PC-9 (cell line): ENCODE results near the gene NFE2L3. TPM values are rescaled to one million over a fixed set of nuclear protein-coding genes. Genes with fewer than 3 reads are reported as not detected.
A peak's percentile ranks its signal among the peaks of the same experiment; 100 is the strongest.
"Not testable (repeated sequence)": the region's sequence is repeated elsewhere in the genome, so short reads cannot be mapped to it uniquely, and the experiment has no call there.

Experiments used
- BruUV-seq: library from RNA; stranded (reverse); fragments of 400-500 nt; replicated peaks from 2 replicates; lab custom pipeline; 2021; lab: Mats Ljungman, UMichigan
- CTCF ChIA-PET: fragments of 300-600 bp; sonication (Branson Sonifier 250); formaldehyde crosslinking; loops from one replicate; lab custom pipeline; 2022; ENCODE audit warnings: antibody characterized with exemption; lab: Charles Lee
- POLR2A ChIA-PET: fragments of 300-600 bp; sonication (Branson Sonifier 250); formaldehyde crosslinking; loops from one replicate; lab custom pipeline; 2022; ENCODE audit warnings: antibody characterized with exemption; ENCODE audit not compliant: unreplicated experiment; lab: Charles Lee
- DNase-seq, 2 experiments: peaks; one replicate each; pipeline versions ENCODE4 v3.0.0 to v3.0.0-alpha.2; 2015 to 2022; ENCODE audit warnings: mixed read lengths in 1 of 2
- H2AFZ ChIP-seq: fragments of 200-600 bp; sonication (generic); 2 replicates; pipeline ENCODE4 v1.8.1; 2017; ENCODE audit warnings: antibody characterized with exemption
- H3F3A ChIP-seq: fragments of 200-600 bp; sonication (generic); 2 replicates; pipeline ENCODE4 v1.8.1; 2017; ENCODE audit warnings: antibody characterized with exemption, mild to moderate bottlenecking, low read depth; ENCODE audit not compliant: insufficient read depth
- H3K27ac ChIP-seq: fragments of 200-600 bp; sonication (generic); 2 replicates; pipeline ENCODE4 v1.6.1; 2016; ENCODE audit warnings: mixed run types
- H3K27me3 ChIP-seq: fragments of 200-600 bp; sonication (generic); 2 replicates; pipeline ENCODE4 v1.6.1; 2016; ENCODE audit warnings: low read depth, mixed run types; ENCODE audit not compliant: insufficient read depth
- H3K36me3 ChIP-seq: fragments of 200-600 bp; sonication (generic); 2 replicates; pipeline ENCODE4 v1.6.1; 2016; ENCODE audit warnings: low read depth, mixed run types
- H3K4me1 ChIP-seq: fragments of 200-600 bp; sonication (generic); replicated peaks from 2 replicates; pipeline ENCODE4 v1.6.1; 2016; ENCODE audit warnings: mixed run types; ENCODE audit not compliant: insufficient read depth
- H3K4me2 ChIP-seq: fragments of 200-600 bp; sonication (generic); 2 replicates; pipeline ENCODE4 v1.6.1; 2017; ENCODE audit warnings: mixed run types
- H3K4me3 ChIP-seq: fragments of 200-600 bp; sonication (generic); 2 replicates; pipeline ENCODE4 v1.6.1; 2016; ENCODE audit warnings: mixed run types
- H3K79me2 ChIP-seq: fragments of 200-600 bp; sonication (generic); 2 replicates; pipeline ENCODE4 v1.6.1; 2017; ENCODE audit warnings: low read depth, mixed run types
- H3K9me2 ChIP-seq: fragments of 200-600 bp; sonication (generic); 2 replicates; pipeline ENCODE4 v1.8.1; 2017; ENCODE audit warnings: mild to moderate bottlenecking; ENCODE audit not compliant: insufficient read depth
- H3K9me3 ChIP-seq: fragments of 200-600 bp; sonication (generic); 2 replicates; pipeline ENCODE4 v1.8.1; 2016; ENCODE audit warnings: low read depth; ENCODE audit not compliant: insufficient read depth
- H4K20me1 ChIP-seq: fragments of 200-600 bp; sonication (generic); 2 replicates; pipeline ENCODE4 v1.8.1; 2017; ENCODE audit not compliant: insufficient read depth
- EZH2 ChIP-seq: fragments of 200-600 bp; sonication (generic); IDR thresholded peaks from 2 replicates; pipeline ENCODE4 v1.8.0; 2017; ENCODE audit warnings: antibody characterized with exemption, low read depth
- intact Hi-C: fragments of 100-400 bp; cut with micrococcal nuclease; formaldehyde crosslinking; loops from one replicate; pipeline ENCODE4 v1.10.0; 2022; ENCODE audit not compliant: unreplicated experiment
- total RNA-seq: library from RNA; stranded (reverse); gene quantifications from 2 replicates; pipeline ENCODE4 v1.2.3, GENCODE V29; 2021
- TF ChIP-seq, protein P1 (sequence below): fragments of 200-600 bp; sonication (generic); conservative IDR thresholded peaks from 2 replicates; pipeline ENCODE4 v1.6.1; 2017; ENCODE audit warnings: mixed run types, antibody characterized with exemption, mild to moderate bottlenecking, moderate library complexity

Gene NFE2L3
- total RNA-seq, 1 experiment from 2014 or later, result 49.1 TPM

DNA sequence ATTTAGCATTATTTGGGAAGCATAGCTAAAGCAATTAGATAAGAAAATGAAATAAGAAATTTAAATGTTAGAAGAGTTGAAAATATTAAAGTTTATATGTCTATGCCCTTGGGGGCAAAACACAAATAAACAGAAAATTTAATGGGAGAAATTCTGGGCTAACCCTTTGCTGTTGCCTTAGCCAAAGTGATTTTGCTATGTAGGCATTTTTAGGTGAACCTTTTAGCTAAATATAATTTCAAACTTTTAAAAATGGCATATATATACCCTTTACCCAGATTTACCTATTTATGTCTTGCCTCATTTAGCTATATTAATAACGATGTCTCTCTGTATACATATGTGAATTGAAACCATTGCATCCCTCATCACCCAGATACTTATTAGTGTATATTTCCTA lies 20.1 kb downstream of the NFE2L3 start:
- Histone ChIP-seq H3K27ac (no peak overlapping the region), H3K4me2 (no peak overlapping the region), H3K9me2 (no peaks in the 10 kb centered on the region), H3K4me1 (peaks cover 41% of the 10 kb centered on the region), H3K27me3 (no peaks in the 10 kb centered on the region), H4K20me1 (no peaks in the 10 kb centered on the region), H3K79me2 (peaks cover 85% of the 10 kb centered on the region), H3K36me3 (peaks cover 47% of the 10 kb centered on the region), H3K9me3 (peaks cover 11% of the 10 kb centered on the region; the same call in 1 of the 2 replicates), H2AFZ (no peak overlapping the region), H3F3A (peaks cover 23% of the 10 kb centered on the region), H3K4me3 (no peak overlapping the region)
- TF ChIP-seq EZH2, result no peak
- TF ChIP-seq, protein P1, sequence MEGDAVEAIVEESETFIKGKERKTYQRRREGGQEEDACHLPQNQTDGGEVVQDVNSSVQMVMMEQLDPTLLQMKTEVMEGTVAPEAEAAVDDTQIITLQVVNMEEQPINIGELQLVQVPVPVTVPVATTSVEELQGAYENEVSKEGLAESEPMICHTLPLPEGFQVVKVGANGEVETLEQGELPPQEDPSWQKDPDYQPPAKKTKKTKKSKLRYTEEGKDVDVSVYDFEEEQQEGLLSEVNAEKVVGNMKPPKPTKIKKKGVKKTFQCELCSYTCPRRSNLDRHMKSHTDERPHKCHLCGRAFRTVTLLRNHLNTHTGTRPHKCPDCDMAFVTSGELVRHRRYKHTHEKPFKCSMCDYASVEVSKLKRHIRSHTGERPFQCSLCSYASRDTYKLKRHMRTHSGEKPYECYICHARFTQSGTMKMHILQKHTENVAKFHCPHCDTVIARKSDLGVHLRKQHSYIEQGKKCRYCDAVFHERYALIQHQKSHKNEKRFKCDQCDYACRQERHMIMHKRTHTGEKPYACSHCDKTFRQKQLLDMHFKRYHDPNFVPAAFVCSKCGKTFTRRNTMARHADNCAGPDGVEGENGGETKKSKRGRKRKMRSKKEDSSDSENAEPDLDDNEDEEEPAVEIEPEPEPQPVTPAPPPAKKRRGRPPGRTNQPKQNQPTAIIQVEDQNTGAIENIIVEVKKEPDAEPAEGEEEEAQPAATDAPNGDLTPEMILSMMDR, result no peak
- no peak for DNase-seq
- intact Hi-C loops, result no loop called here
- BruUV-seq, result no TSS peak
- CTCF ChIA-PET, result interaction anchor here (0.6 kb wide), 1 partner anchor 171 kb away, joined by 9 read pairs; no protein-coding TSS in a partner anchor
- POLR2A ChIA-PET, result interaction anchor here (0.7 kb wide), 1 partner anchor 10 kb away, joined by 7 read pairs; no protein-coding TSS in a partner anchor

DNA sequence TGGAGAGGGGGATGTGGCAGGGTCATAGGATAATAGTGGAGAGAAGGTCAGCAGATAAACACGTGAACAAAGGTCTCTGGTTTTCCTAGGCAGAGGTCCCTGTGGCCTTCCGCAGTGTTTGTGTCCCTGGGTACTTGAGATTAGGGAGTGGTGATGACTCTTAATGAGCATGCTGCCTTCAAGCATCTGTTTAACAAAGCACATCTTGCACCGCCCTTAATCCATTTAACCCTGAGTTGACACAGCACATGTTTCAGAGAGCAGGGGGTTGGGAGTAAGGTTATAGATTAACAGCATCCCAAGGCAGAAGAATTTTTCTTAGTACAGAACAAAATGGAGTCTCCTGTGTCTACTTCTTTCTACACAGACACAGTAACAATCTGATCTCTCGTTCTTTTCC lies 23.9 kb downstream of the NFE2L3 start:
- intact Hi-C loops, BruUV-seq, POLR2A ChIA-PET, CTCF ChIA-PET, H3K27me3 ChIP-seq, H3K9me3 ChIP-seq, H3K9me2 ChIP-seq, H3K4me1 ChIP-seq, H3K4me2 ChIP-seq, H3K27ac ChIP-seq, H3K4me3 ChIP-seq, H4K20me1 ChIP-seq, DNase-seq, H2AFZ ChIP-seq: not testable (repeated sequence)
- peaks cover 53% of the 10 kb centered on the region for H3K36me3 ChIP-seq
- H3K79me2 ChIP-seq, result peaks cover 65% of the 10 kb centered on the region
- H3F3A ChIP-seq, result peaks cover 38% of the 10 kb centered on the region

DNA sequence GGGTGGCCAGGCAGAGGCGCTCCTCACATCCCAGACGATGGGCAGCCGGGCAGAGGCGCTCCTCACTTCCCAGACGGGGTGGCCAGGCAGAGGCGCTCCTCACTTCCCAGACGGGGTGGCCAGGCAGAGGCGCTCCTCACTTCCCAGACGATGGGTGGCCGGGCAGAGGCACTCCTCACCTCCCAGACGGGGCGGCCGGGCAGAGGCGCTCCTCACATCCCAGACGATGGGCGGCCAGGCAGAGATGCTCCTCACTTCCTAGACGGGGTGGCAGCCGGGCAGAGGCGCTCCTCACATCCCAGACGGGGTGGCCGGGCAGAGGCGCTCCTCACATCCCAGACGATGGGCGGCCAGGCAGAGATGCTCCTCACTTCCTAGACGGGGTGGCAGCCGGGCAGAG lies 24.7 kb downstream of the NFE2L3 start:
- H4K20me1 ChIP-seq, POLR2A ChIA-PET, H3K4me1 ChIP-seq, BruUV-seq, H2AFZ ChIP-seq, CTCF ChIA-PET, H3K27ac ChIP-seq, H3K4me3 ChIP-seq, intact Hi-C loops, H3K27me3 ChIP-seq, DNase-seq, H3K4me2 ChIP-seq, H3K9me3 ChIP-seq, H3K9me2 ChIP-seq: not testable (repeated sequence)
- peaks cover 57% of the 10 kb centered on the region for H3K79me2 ChIP-seq
- H3K36me3 ChIP-seq, result peaks cover 52% of the 10 kb centered on the region
- H3F3A ChIP-seq, result peaks cover 43% of the 10 kb centered on the region

DNA sequence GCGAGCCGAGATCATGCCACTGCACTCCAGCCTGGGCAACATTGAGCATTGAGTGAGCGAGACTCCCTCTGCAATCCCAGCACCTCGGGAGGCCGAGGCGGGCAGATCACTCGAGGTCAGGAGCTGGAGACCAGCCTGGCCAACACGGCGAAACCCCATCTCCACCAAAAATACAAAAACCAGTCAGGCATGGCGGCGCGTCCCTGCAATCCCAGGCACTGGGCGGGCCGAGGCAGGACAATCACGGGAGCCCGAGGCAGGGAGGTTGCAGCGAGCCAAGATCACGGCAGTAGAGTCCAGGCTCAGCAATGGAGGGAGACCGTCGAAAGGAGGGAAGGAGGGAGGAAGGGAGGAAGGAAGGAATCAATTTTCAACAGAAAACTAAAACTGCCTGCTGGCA lies 25.3 kb downstream of the NFE2L3 start:
- H3K9me3 ChIP-seq, intact Hi-C loops, H4K20me1 ChIP-seq, BruUV-seq, H3K27me3 ChIP-seq, DNase-seq, H3K4me3 ChIP-seq, H3K9me2 ChIP-seq, H3K4me1 ChIP-seq, POLR2A ChIA-PET, H2AFZ ChIP-seq, H3K4me2 ChIP-seq: not testable (repeated sequence)
- CTCF ChIA-PET, result interaction anchor here (0.6 kb wide), 1 partner anchor 275 kb away, joined by 4 read pairs; no protein-coding TSS in a partner anchor
- H3K79me2 ChIP-seq, result peaks cover 51% of the 10 kb centered on the region
- H3K36me3 ChIP-seq, result peaks cover 52% of the 10 kb centered on the region
- peak overlapping the region; percentile 28; the same call in 1 of the 2 replicates for H3K27ac ChIP-seq
- H3F3A ChIP-seq, result peaks cover 48% of the 10 kb centered on the region
